ENCODE results near the gene GPX2.

GPX2 gene

GRCh38 chr14:64943556-64943955 is 1.0 kb upstream of the GPX2 start:
- Histone ChIP-seq H3K36me3 (ENCODE audit: control insufficient read depth, insufficient read depth, low read length) (peaks cover 28% of the 10 kb centered on the region), H3K4me3 (ENCODE audit: insufficient read depth, low read depth, low read length, poor library complexity, severe bottlenecking) (no peak overlapping the region), H3K27me3 (replicated peaks; ENCODE audit: control insufficient read depth, insufficient read depth, low read length, poor library complexity, severe bottlenecking) (no peaks in the 10 kb centered on the region), H3K4me1 (ENCODE audit: control insufficient read depth, insufficient read depth, low read length, poor library complexity, severe bottlenecking) (no peaks in the 10 kb centered on the region), H3K27ac (ENCODE audit: insufficient read depth, low read length, poor library complexity, severe bottlenecking) (no peak overlapping the region), H3K9me3 (ENCODE audit: control insufficient read depth, low read length) (no peaks in the 10 kb centered on the region)
- DNase-seq: no peak

GRCh38 chr14:64940336-64940910 is 2.1 kb downstream of the GPX2 start:
- H3K4me1 ChIP-seq (ENCODE audit: control insufficient read depth, insufficient read depth, low read length, poor library complexity, severe bottlenecking): no peaks in the 10 kb centered on the region
- no peak for DNase-seq
- no peaks in the 10 kb centered on the region for H3K27me3 ChIP-seq (replicated peaks; ENCODE audit: control insufficient read depth, insufficient read depth, low read length, poor library complexity, severe bottlenecking)
- H3K36me3 ChIP-seq (ENCODE audit: control insufficient read depth, insufficient read depth, low read length): peaks cover 27% of the 10 kb centered on the region
- H3K27ac ChIP-seq (ENCODE audit: insufficient read depth, low read length, poor library complexity, severe bottlenecking): no peak overlapping the region
- no peak overlapping the region for H3K4me3 ChIP-seq (ENCODE audit: insufficient read depth, low read depth, low read length, poor library complexity, severe bottlenecking)
- H3K9me3 ChIP-seq (ENCODE audit: control insufficient read depth, low read length): no peaks in the 10 kb centered on the region

- Histone ChIP-seq H3K36me3 (ENCODE audit: control insufficient read depth, insufficient read depth, low read length) (peaks cover 28% of the 10 kb centered on the region), H3K9me3 (ENCODE audit: control insufficient read depth, low read length) (no peaks in the 10 kb centered on the region), H3K4me3 (ENCODE audit: insufficient read depth, low read depth, low read length, poor library complexity, severe bottlenecking) (no peak overlapping the region), H3K27ac (ENCODE audit: insufficient read depth, low read length, poor library complexity, severe bottlenecking) (no peak overlapping the region), H3K4me1 (ENCODE audit: control insufficient read depth, insufficient read depth, low read length, poor library complexity, severe bottlenecking) (no peaks in the 10 kb centered on the region), H3K27me3 (replicated peaks; ENCODE audit: control insufficient read depth, insufficient read depth, low read length, poor library complexity, severe bottlenecking) (no peaks in the 10 kb centered on the region)
- DNase-seq: no peak
Observed at GRCh38 chr14:64939817-64940190, 2.7 kb downstream of the GPX2 start.

GRCh38 chr14:64938972-64939816 is 3.4 kb downstream of the GPX2 start:
- no peaks in the 10 kb centered on the region for H3K4me1 ChIP-seq (ENCODE audit: control insufficient read depth, insufficient read depth, low read length, poor library complexity, severe bottlenecking)
- H3K9me3 ChIP-seq (ENCODE audit: control insufficient read depth, low read length): no peaks in the 10 kb centered on the region
- H3K27ac ChIP-seq (ENCODE audit: insufficient read depth, low read length, poor library complexity, severe bottlenecking): no peak overlapping the region
- no peaks in the 10 kb centered on the region for H3K27me3 ChIP-seq (replicated peaks; ENCODE audit: control insufficient read depth, insufficient read depth, low read length, poor library complexity, severe bottlenecking)
- DNase-seq: no peak
- peaks cover 34% of the 10 kb centered on the region for H3K36me3 ChIP-seq (ENCODE audit: control insufficient read depth, insufficient read depth, low read length)
- H3K4me3 ChIP-seq (ENCODE audit: insufficient read depth, low read depth, low read length, poor library complexity, severe bottlenecking): no peak overlapping the region

GRCh38 chr14:64937821-64938193 is 4.7 kb downstream of the GPX2 start:
- Histone ChIP-seq H3K27me3 (replicated peaks; ENCODE audit: control insufficient read depth, insufficient read depth, low read length, poor library complexity, severe bottlenecking) (no peaks in the 10 kb centered on the region), H3K4me1 (ENCODE audit: control insufficient read depth, insufficient read depth, low read length, poor library complexity, severe bottlenecking) (no peaks in the 10 kb centered on the region), H3K36me3 (ENCODE audit: control insufficient read depth, insufficient read depth, low read length) (peaks cover 45% of the 10 kb centered on the region), H3K27ac (ENCODE audit: insufficient read depth, low read length, poor library complexity, severe bottlenecking) (no peak overlapping the region), H3K9me3 (ENCODE audit: control insufficient read depth, low read length) (no peaks in the 10 kb centered on the region), H3K4me3 (ENCODE audit: insufficient read depth, low read depth, low read length, poor library complexity, severe bottlenecking) (no peak overlapping the region)
- DNase-seq: no peak

- Histone ChIP-seq H3K36me3 (ENCODE audit: control insufficient read depth, insufficient read depth, low read length) (peaks cover 50% of the 10 kb centered on the region), H3K27me3 (replicated peaks; ENCODE audit: control insufficient read depth, insufficient read depth, low read length, poor library complexity, severe bottlenecking) (no peaks in the 10 kb centered on the region), H3K4me3 (ENCODE audit: insufficient read depth, low read depth, low read length, poor library complexity, severe bottlenecking) (no peak overlapping the region), H3K4me1 (ENCODE audit: control insufficient read depth, insufficient read depth, low read length, poor library complexity, severe bottlenecking) (no peaks in the 10 kb centered on the region), H3K9me3 (ENCODE audit: control insufficient read depth, low read length) (no peaks in the 10 kb centered on the region), H3K27ac (ENCODE audit: insufficient read depth, low read length, poor library complexity, severe bottlenecking) (no peak overlapping the region)
- no peak for DNase-seq
Observed at GRCh38 chr14:64937171-64937820, 5.2 kb downstream of the GPX2 start.

GRCh38 chr14:64935508-64935907 is 7.0 kb downstream of the GPX2 start:
- Histone ChIP-seq H3K4me3 (ENCODE audit: insufficient read depth, low read depth, low read length, poor library complexity, severe bottlenecking) (no peak overlapping the region), H3K36me3 (ENCODE audit: control insufficient read depth, insufficient read depth, low read length) (peaks cover 66% of the 10 kb centered on the region), H3K4me1 (ENCODE audit: control insufficient read depth, insufficient read depth, low read length, poor library complexity, severe bottlenecking) (no peaks in the 10 kb centered on the region), H3K27me3 (replicated peaks; ENCODE audit: control insufficient read depth, insufficient read depth, low read length, poor library complexity, severe bottlenecking) (no peaks in the 10 kb centered on the region), H3K9me3 (ENCODE audit: control insufficient read depth, low read length) (no peaks in the 10 kb centered on the region), H3K27ac (ENCODE audit: insufficient read depth, low read length, poor library complexity, severe bottlenecking) (no peak overlapping the region)
- no peak for DNase-seq

- H3K27ac ChIP-seq (ENCODE audit: insufficient read depth, low read length, poor library complexity, severe bottlenecking): no peak overlapping the region
- no peaks in the 10 kb centered on the region for H3K27me3 ChIP-seq (replicated peaks; ENCODE audit: control insufficient read depth, insufficient read depth, low read length, poor library complexity, severe bottlenecking)
- no peaks in the 10 kb centered on the region for H3K9me3 ChIP-seq (ENCODE audit: control insufficient read depth, low read length)
- H3K4me1 ChIP-seq (ENCODE audit: control insufficient read depth, insufficient read depth, low read length, poor library complexity, severe bottlenecking): peaks cover 8% of the 10 kb centered on the region
- no peak overlapping the region for H3K4me3 ChIP-seq (ENCODE audit: insufficient read depth, low read depth, low read length, poor library complexity, severe bottlenecking)
- peaks cover 65% of the 10 kb centered on the region for H3K36me3 ChIP-seq (ENCODE audit: control insufficient read depth, insufficient read depth, low read length)
- no peak for DNase-seq
Observed at GRCh38 chr14:64934338-64934929, 8.1 kb downstream of the GPX2 start.

- no peak for DNase-seq
- no peak overlapping the region for H3K4me3 ChIP-seq (ENCODE audit: insufficient read depth, low read depth, low read length, poor library complexity, severe bottlenecking)
- no peaks in the 10 kb centered on the region for H3K9me3 ChIP-seq (ENCODE audit: control insufficient read depth, low read length)
- no peaks in the 10 kb centered on the region for H3K27me3 ChIP-seq (replicated peaks; ENCODE audit: control insufficient read depth, insufficient read depth, low read length, poor library complexity, severe bottlenecking)
- H3K4me1 ChIP-seq (ENCODE audit: control insufficient read depth, insufficient read depth, low read length, poor library complexity, severe bottlenecking): peaks cover 18% of the 10 kb centered on the region
- no peak overlapping the region for H3K27ac ChIP-seq (ENCODE audit: insufficient read depth, low read length, poor library complexity, severe bottlenecking)
- H3K36me3 ChIP-seq (ENCODE audit: control insufficient read depth, insufficient read depth, low read length): peaks cover 64% of the 10 kb centered on the region
Observed at GRCh38 chr14:64932231-64932630, 10.3 kb downstream of the GPX2 start.

GRCh38 chr14:64931123-64931522 is 11.4 kb downstream of the GPX2 start:
- H3K36me3 ChIP-seq (ENCODE audit: control insufficient read depth, insufficient read depth, low read length): peaks cover 65% of the 10 kb centered on the region
- peaks cover 18% of the 10 kb centered on the region for H3K4me1 ChIP-seq (ENCODE audit: control insufficient read depth, insufficient read depth, low read length, poor library complexity, severe bottlenecking)
- peak overlapping the region; percentile 20 for H3K27ac ChIP-seq (ENCODE audit: insufficient read depth, low read length, poor library complexity, severe bottlenecking)
- H3K9me3 ChIP-seq (ENCODE audit: control insufficient read depth, low read length): no peaks in the 10 kb centered on the region
- DNase-seq: no peak
- H3K27me3 ChIP-seq (replicated peaks; ENCODE audit: control insufficient read depth, insufficient read depth, low read length, poor library complexity, severe bottlenecking): no peaks in the 10 kb centered on the region
- H3K4me3 ChIP-seq (ENCODE audit: insufficient read depth, low read depth, low read length, poor library complexity, severe bottlenecking): no peak overlapping the region

All from effector memory CD4-positive, alpha-beta T cell (primary cell).